IgD-negative memory B cell (primary cell): ENCODE measurements around the gene PFKFB4. TPM values are rescaled to one million over a fixed set of nuclear protein-coding genes. Genes with fewer than 3 reads are reported as not detected.
"Not testable (repeated sequence)": the region's sequence is repeated elsewhere in the genome, so short reads cannot be mapped to it uniquely, and the experiment has no call there.

Experiments used
- H3K27ac Mint-ChIP-seq, 3 donors: one replicate each; pipeline ENCODE4 v1.8.0; 2020 to 2022; ENCODE audit warnings: mild to moderate bottlenecking in 3 of 3, mixed read lengths in 3 of 3, moderate library complexity in 1 of 3
- H3K27me3 Mint-ChIP-seq: one replicate; pipeline ENCODE4 v1.8.0; 2021; ENCODE audit warnings: mixed read lengths
- H3K36me3 Mint-ChIP-seq: one replicate; pipeline ENCODE4 v1.8.0; 2020; ENCODE audit warnings: mild to moderate bottlenecking, mixed read lengths
- H3K4me1 Mint-ChIP-seq, 3 donors: one replicate each; pipeline ENCODE4 v1.8.0; 2020 to 2022; ENCODE audit warnings: mixed read lengths in 3 of 3, mild to moderate bottlenecking in 1 of 3
- H3K4me3 Mint-ChIP-seq, 4 donors: one replicate each; pipeline ENCODE4 v1.8.0; 2020 to 2022; ENCODE audit warnings: mild to moderate bottlenecking in 4 of 4, mixed read lengths in 4 of 4, moderate library complexity in 3 of 4
- H3K9me3 Mint-ChIP-seq, 3 donors: one replicate each; pipeline ENCODE4 v1.8.0; 2020 to 2021; ENCODE audit warnings: mixed read lengths in 3 of 3, mild to moderate bottlenecking in 1 of 3
- polyA plus RNA-seq: library from polyadenylated mRNA; unstranded; fragments of 300-500 nt; fragmentation: Illumina TruSeq; gene quantifications from one replicate; pipeline ENCODE4 v1.2.3, GENCODE V29; 2021

Gene PFKFB4
- polyA plus RNA-seq, 1 donor from 2014 or later, result 1.5 TPM

- no peaks in the 10 kb centered on the region for H3K4me1 Mint-ChIP-seq
- no peak overlapping the region for H3K4me3 Mint-ChIP-seq
- H3K27ac Mint-ChIP-seq, result no peak overlapping the region
- H3K36me3 Mint-ChIP-seq, result peaks cover 6% of the 10 kb centered on the region
- no peaks in the 10 kb centered on the region for H3K9me3 Mint-ChIP-seq
- no peaks in the 10 kb centered on the region for H3K27me3 Mint-ChIP-seq
Measured at GRCh38 chr3:48538451-48538850, 18.2 kb downstream of the PFKFB4 start.

GRCh38 chr3:48536785-48537184, 19.8 kb downstream of the PFKFB4 start:
- H3K36me3 Mint-ChIP-seq, result peaks cover 6% of the 10 kb centered on the region
- H3K4me1 Mint-ChIP-seq, result no peaks in the 10 kb centered on the region
- no peak overlapping the region for H3K27ac Mint-ChIP-seq
- no peaks in the 10 kb centered on the region for H3K9me3 Mint-ChIP-seq
- H3K4me3 Mint-ChIP-seq, result no peak overlapping the region
- no peaks in the 10 kb centered on the region for H3K27me3 Mint-ChIP-seq

GRCh38 chr3:48536116-48536515, 20.5 kb downstream of the PFKFB4 start:
- Mint-ChIP-seq H3K36me3 (peaks cover 6% of the 10 kb centered on the region), H3K27ac (no peak overlapping the region), H3K4me1 (no peaks in the 10 kb centered on the region), H3K4me3 (no peak overlapping the region), H3K9me3 (no peaks in the 10 kb centered on the region), H3K27me3 (no peaks in the 10 kb centered on the region)

GRCh38 chr3:48535578-48535977, 21.0 kb downstream of the PFKFB4 start:
- Mint-ChIP-seq H3K4me3 (no peak overlapping the region), H3K27ac (no peak overlapping the region)

GRCh38 chr3:48532977-48533337, 23.6 kb downstream of the PFKFB4 start:
- Mint-ChIP-seq H3K9me3 (no peaks in the 10 kb centered on the region), H3K27ac (no peak overlapping the region), H3K27me3 (no peaks in the 10 kb centered on the region), H3K4me1 (no peaks in the 10 kb centered on the region), H3K4me3 (no peak overlapping the region), H3K36me3 (peaks cover 4% of the 10 kb centered on the region)

More at GRCh38 chr3:48535578-48535977, 21.0 kb downstream of the PFKFB4 start:
- no peaks in the 10 kb centered on the region for H3K9me3 Mint-ChIP-seq
- no peaks in the 10 kb centered on the region for H3K4me1 Mint-ChIP-seq
- H3K27me3 Mint-ChIP-seq, result no peaks in the 10 kb centered on the region
- H3K36me3 Mint-ChIP-seq, result peaks cover 6% of the 10 kb centered on the region

- Mint-ChIP-seq H3K4me3 (no peak overlapping the region), H3K27ac (no peak overlapping the region), H3K27me3 (no peaks in the 10 kb centered on the region), H3K36me3 (peaks cover 2% of the 10 kb centered on the region), H3K4me1 (no peaks in the 10 kb centered on the region), H3K9me3 (no peaks in the 10 kb centered on the region)
Measured at GRCh38 chr3:48532271-48532976, 24.2 kb downstream of the PFKFB4 start.

GRCh38 chr3:48530701-48531100, 25.9 kb downstream of the PFKFB4 start:
- not testable (repeated sequence) for H3K27me3 Mint-ChIP-seq, H3K4me3 Mint-ChIP-seq, H3K9me3 Mint-ChIP-seq, H3K4me1 Mint-ChIP-seq, H3K27ac Mint-ChIP-seq, H3K36me3 Mint-ChIP-seq

GRCh38 chr3:48528754-48529153, 27.8 kb downstream of the PFKFB4 start:
- Mint-ChIP-seq H3K9me3 (no peaks in the 10 kb centered on the region), H3K27me3 (no peaks in the 10 kb centered on the region), H3K4me3 (no peak overlapping the region), H3K4me1 (no peaks in the 10 kb centered on the region), H3K27ac (no peak overlapping the region), H3K36me3 (no peaks in the 10 kb centered on the region)

- H3K9me3 Mint-ChIP-seq, result no peaks in the 10 kb centered on the region
- no peaks in the 10 kb centered on the region for H3K36me3 Mint-ChIP-seq
- no peaks in the 10 kb centered on the region for H3K27me3 Mint-ChIP-seq
- H3K4me1 Mint-ChIP-seq, result no peaks in the 10 kb centered on the region
- H3K27ac Mint-ChIP-seq, result no peak overlapping the region
- H3K4me3 Mint-ChIP-seq, result peak overlapping the region in 1 of 4 donors; percentile 55
Measured at GRCh38 chr3:48528048-48528447, 28.6 kb downstream of the PFKFB4 start.

GRCh38 chr3:48524970-48525369, 31.6 kb downstream of the PFKFB4 start:
- Mint-ChIP-seq H3K9me3 (no peaks in the 10 kb centered on the region), H3K36me3 (no peaks in the 10 kb centered on the region), H3K27me3 (no peaks in the 10 kb centered on the region), H3K4me1 (no peaks in the 10 kb centered on the region), H3K4me3 (no peak overlapping the region), H3K27ac (no peak overlapping the region)

- Mint-ChIP-seq H3K36me3 (no peaks in the 10 kb centered on the region), H3K4me1 (no peaks in the 10 kb centered on the region), H3K27me3 (peaks cover 4% of the 10 kb centered on the region), H3K4me3 (no peak overlapping the region), H3K9me3 (no peaks in the 10 kb centered on the region), H3K27ac (no peak overlapping the region)
Measured at GRCh38 chr3:48521635-48522034, 35.0 kb downstream of the PFKFB4 start.

GRCh38 chr3:48519277-48519643, 37.3 kb downstream of the PFKFB4 start:
- H3K27ac Mint-ChIP-seq, result peak overlapping the region in 1 of 3 donors; percentile 16

GRCh38 chr3:48518638-48519276, 37.8 kb downstream of the PFKFB4 start:
- Mint-ChIP-seq H3K4me1 (peaks cover 5 to 7% (median 5%) of the 10 kb centered on the region in 3 donors), H3K36me3 (no peaks in the 10 kb centered on the region), H3K9me3 (no peaks in the 10 kb centered on the region), H3K27me3 (peaks cover 6% of the 10 kb centered on the region), H3K27ac (peak overlapping the region in 1 of 3 donors; percentile 16), H3K4me3 (no peak overlapping the region)

More at GRCh38 chr3:48519277-48519643, 37.3 kb downstream of the PFKFB4 start:
- Mint-ChIP-seq H3K36me3 (no peaks in the 10 kb centered on the region), H3K4me1 (peaks cover 5 to 6% (median 5%) of the 10 kb centered on the region in 3 donors), H3K4me3 (no peak overlapping the region), H3K9me3 (no peaks in the 10 kb centered on the region), H3K27me3 (peaks cover 6% of the 10 kb centered on the region)

GRCh38 chr3:48518069-48518468, 38.5 kb downstream of the PFKFB4 start:
- H3K27ac Mint-ChIP-seq, result no peak overlapping the region
- H3K4me3 Mint-ChIP-seq, result no peak overlapping the region
- peaks cover 5 to 7% (median 5%) of the 10 kb centered on the region in 3 donors for H3K4me1 Mint-ChIP-seq
- no peaks in the 10 kb centered on the region for H3K36me3 Mint-ChIP-seq
- no peaks in the 10 kb centered on the region for H3K9me3 Mint-ChIP-seq
- H3K27me3 Mint-ChIP-seq, result peaks cover 6% of the 10 kb centered on the region

GRCh38 chr3:48516571-48516970, 40.0 kb downstream of the PFKFB4 start:
- H3K27ac Mint-ChIP-seq, result no peak overlapping the region
- no peak overlapping the region for H3K4me3 Mint-ChIP-seq
- H3K27me3 Mint-ChIP-seq, result peaks cover 10% of the 10 kb centered on the region
- peaks cover 5 to 7% (median 5%) of the 10 kb centered on the region in 3 donors for H3K4me1 Mint-ChIP-seq
- H3K9me3 Mint-ChIP-seq, result no peaks in the 10 kb centered on the region
- no peaks in the 10 kb centered on the region for H3K36me3 Mint-ChIP-seq
